Subcutaneous abdominal adipose tissue (tissue), 5 donors: Measurements from ENCODE around the gene TAS1R1.

Source experiments
- H3K27ac ChIP-seq: one replicate; pipeline ENCODE4 v1.7.0; 2013; ENCODE audit warnings: low read depth, mild to moderate bottlenecking, inconsistent platforms, low read length, moderate library complexity
- H3K27me3 ChIP-seq, 5 donors: one replicate each; pipeline ENCODE4 v1.7.0; 2013; ENCODE audit warnings: low read length in 5 of 5, inconsistent platforms in 1 of 5; ENCODE audit not compliant: control insufficient read depth in 5 of 5, insufficient read depth in 4 of 5
- H3K36me3 ChIP-seq, 5 donors: one replicate each; pipeline ENCODE4 v1.7.0; 2013; ENCODE audit warnings: low read length in 5 of 5; ENCODE audit not compliant: control insufficient read depth in 5 of 5, insufficient read depth in 5 of 5
- H3K4me1 ChIP-seq, 5 donors: one replicate each; pipeline ENCODE4 v1.7.0; 2013; ENCODE audit warnings: low read length in 5 of 5, mild to moderate bottlenecking in 3 of 5, moderate library complexity in 1 of 5; ENCODE audit not compliant: control insufficient read depth in 5 of 5, insufficient read depth in 5 of 5
- H3K4me3 ChIP-seq, 5 donors: one replicate each; pipeline ENCODE4 v1.7.0; 2013; ENCODE audit warnings: low read length in 5 of 5, low read depth in 1 of 5
- H3K9ac ChIP-seq, 5 donors: one replicate each; pipeline ENCODE4 v1.7.0; 2013; ENCODE audit warnings: low read length in 5 of 5, mild to moderate bottlenecking in 4 of 5, moderate library complexity in 3 of 5
- H3K9me3 ChIP-seq, 5 donors: one replicate each; pipeline ENCODE4 v1.7.0; 2013; ENCODE audit warnings: low read length in 5 of 5; ENCODE audit not compliant: control insufficient read depth in 5 of 5
- donor health status: healthy.
- donor health status: healthy.
- donor health status: healthy.
- donor health status: healthy.
- donor health status: healthy.

Gene TAS1R1

DNA sequence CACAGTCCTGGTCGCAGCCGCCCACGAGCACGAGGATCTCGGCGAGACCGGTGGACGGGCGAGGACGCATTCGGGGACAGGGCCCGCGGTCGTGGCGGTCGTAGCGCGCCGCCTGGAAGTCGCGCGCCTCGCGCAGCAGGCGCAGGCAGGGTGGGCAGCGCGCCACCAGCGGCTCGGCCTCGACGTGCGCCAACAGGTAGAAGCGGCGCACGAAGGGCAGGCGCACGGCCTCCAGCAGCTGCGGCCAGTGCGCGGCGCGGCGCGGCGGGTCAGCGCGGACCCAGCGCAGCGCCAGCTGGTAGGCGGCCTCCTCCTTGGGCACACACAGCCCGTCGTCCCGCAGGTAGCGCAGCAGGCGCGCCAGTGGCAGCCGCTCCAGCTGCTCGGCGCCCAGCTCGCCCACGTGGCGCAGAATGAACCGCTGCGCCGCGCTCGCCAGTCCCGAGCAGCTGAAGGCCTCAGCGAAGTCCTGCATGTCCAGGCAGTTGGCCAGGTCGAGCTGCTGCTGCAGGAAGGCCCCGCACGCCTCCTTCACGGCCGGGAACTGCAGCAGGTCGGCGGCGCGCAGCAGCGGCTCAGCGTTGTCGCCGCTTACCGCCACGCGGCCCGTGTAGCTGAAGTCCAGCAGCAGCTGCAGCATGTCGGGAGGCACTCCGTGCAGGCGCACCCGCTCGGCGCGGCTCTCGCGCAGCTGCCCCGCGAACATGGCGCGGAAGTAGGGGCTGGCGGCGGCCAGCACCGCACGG, 47.0 kb downstream of the TAS1R1 start:
- peak overlapping the region; percentile 100 for H3K27ac ChIP-seq
- H3K4me3 ChIP-seq, result peak overlapping the region; percentile 93 to 99 (median 96)
- H3K36me3 ChIP-seq, result peaks cover 0 to 23% (median 16%) of the 10 kb centered on the region in 5 donors
- H3K9me3 ChIP-seq, result no peaks in the 10 kb centered on the region
- peaks cover 19 to 75% (median 61%) of the 10 kb centered on the region in 5 donors for H3K4me1 ChIP-seq
- H3K9ac ChIP-seq, result peak overlapping the region; percentile 85 to 99 (median 97)
- no peaks in the 10 kb centered on the region for H3K27me3 ChIP-seq

DNA sequence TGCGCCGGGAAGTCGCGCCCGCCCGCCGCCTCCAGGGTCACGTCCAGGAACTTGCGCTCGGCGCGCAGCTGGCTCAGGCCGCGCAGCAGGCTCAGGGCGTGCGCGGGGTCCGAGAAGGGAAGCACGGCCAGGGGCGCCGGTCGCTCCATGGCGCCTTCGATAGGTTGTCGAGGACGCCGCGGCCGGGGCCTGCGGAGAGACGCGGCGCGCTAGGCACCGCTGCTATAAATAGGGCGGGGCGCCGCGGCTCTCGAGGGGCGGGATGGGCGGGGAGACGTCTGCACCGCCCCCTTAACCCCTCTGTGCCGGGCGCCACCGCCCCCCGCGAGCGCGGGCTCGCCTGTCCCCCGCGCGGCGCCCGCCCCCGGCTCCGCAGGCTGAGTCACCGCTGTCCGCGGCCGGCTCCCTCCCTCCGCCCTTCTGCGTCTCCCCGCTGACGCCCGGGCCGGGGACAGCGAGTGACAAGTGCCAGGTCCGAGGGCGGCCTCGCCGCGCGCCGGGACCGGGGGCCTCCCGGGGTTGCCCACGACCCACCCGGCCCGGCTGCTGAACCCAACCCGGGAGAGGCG, 47.6 kb downstream of the TAS1R1 start, which contains the start of gene KLHL21:
Gene KLHL21, minus strand, starts transcription at position 201 of the 569 bp plus-strand sequence. Its CDS starts 52 bp downstream, at position 149.
- Histone ChIP-seq H3K27me3 (no peaks in the 10 kb centered on the region), H3K4me3 (peak within 1 kb of the TSS; percentile 93 to 99 (median 96)), H3K27ac (peak within 1 kb of the TSS; percentile 100), H3K9me3 (no peaks in the 10 kb centered on the region), H3K4me1 (peaks cover 15 to 69% (median 55%) of the 10 kb centered on the region in 5 donors), H3K9ac (peak within 1 kb of the TSS; percentile 97 to 99 (median 98)), H3K36me3 (peaks cover 0 to 17% (median 9%) of the 10 kb centered on the region in 5 donors)

DNA sequence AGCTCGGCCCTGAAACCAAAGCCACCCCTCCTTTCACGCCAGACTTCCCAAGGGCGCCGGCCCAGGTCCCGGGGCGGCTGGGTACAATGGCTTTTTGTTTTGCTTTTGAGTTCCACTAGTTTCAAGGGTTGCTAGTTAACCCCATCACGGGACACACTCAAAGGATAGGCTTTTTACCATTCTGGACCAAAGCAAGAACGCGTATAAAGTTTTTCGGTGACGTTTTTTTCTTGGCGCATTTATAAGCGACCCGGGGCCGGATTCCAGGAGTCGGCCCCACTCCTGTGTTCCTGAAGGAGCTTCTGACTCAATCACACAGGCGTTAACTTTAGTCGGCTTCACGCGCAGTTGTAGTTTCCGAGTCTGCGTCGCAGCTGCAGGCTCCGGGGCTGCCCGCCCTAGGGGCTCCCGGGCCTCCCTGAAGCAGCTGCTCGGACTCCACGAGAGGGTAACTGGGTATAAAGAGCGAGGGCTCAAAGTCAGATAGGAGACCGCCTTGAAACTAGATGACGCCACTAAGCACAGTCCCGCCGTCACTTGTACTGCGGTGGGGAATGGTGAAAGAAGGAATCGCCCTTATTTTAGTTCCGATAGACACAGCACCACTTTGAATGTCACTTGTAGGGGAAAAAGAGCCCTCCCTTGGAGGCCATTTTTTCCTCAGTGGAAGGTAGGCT, 48.3 kb downstream of the TAS1R1 start:
- H3K27me3 ChIP-seq, result no peaks in the 10 kb centered on the region
- H3K36me3 ChIP-seq, result peaks cover 0 to 11% (median 6%) of the 10 kb centered on the region in 5 donors
- H3K27ac ChIP-seq, result peak overlapping the region; percentile 100
- H3K4me1 ChIP-seq, result peaks cover 13 to 62% (median 50%) of the 10 kb centered on the region in 5 donors
- no peaks in the 10 kb centered on the region for H3K9me3 ChIP-seq
- peak overlapping the region; percentile 65 to 99 (median 73) for H3K4me3 ChIP-seq
- peak overlapping the region; percentile 91 to 99 (median 96) for H3K9ac ChIP-seq

DNA sequence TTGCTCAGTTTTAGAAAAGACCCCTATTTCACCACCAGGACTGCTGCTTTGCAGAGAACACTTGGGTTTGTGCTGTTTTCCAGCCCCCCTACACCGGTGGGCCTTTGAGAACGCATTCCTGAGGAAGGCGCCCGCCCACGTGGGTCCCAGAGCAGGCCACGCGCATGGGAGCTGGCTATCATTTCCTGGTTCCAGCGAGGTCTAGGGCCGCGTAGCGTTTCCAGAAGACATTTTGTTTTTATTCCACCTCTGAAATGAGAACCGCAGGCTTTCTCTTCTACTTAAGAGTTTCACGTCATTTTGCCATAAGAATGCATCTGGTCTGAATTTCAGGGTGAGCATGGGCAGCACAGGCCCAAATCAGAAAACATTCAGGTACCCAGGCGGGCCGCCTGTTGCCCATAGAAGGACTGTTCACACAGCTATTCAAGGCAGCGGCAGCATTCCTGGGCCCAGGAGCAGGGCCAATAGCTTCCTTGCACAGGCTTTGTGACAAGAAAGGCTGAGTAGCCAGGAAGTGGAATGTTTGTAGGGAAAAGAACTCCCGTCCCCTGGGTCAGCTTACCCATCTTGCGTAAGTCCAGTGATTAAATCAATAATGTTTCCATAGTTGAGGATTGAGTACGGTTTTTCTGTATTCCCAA, 48.9 kb downstream of the TAS1R1 start:
- Histone ChIP-seq H3K9me3 (no peaks in the 10 kb centered on the region), H3K36me3 (peaks cover 0 to 5% (median 3%) of the 10 kb centered on the region in 5 donors), H3K9ac (peak overlapping the region; percentile 91 to 99 (median 96)), H3K4me3 (peak overlapping the region; percentile 65 to 99 (median 73)), H3K27ac (peak overlapping the region; percentile 100), H3K27me3 (no peaks in the 10 kb centered on the region), H3K4me1 (peaks cover 13 to 57% (median 46%) of the 10 kb centered on the region in 5 donors)

DNA sequence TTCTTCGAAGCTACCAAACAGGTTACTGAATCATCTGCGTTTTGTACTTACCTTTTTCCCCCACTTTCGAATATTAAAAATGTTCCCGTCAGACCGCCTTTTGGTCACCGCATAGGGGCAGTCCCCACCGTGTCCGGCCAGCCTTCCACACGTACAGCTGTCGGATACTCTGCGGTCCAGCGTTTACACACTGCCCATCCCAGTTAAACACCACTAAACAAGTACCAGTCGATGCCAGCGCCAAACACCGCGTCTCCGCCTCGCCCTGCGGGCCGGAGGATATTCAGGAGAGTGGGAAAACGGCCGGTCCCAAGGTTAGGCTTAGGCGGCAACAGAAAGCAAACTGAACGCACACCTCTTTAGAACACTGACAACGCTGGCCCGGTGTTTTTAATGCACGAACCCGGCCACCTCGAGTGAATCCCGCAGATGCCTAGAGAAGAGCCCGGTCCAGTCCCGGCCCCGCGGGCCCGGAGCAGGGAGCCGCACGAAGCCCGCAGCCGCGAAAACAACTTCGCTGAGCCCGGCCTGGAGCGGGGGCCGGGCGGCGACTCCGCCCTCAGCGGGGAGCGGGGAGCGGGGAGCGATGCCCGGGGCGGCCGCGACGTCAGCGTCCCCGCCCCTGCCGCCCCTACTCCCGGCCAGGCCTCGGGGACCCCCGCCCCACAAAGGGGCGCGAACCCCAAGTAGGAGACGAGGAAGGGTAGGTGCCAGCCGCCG, 57.7 kb downstream of the TAS1R1 start:
- Histone ChIP-seq H3K4me1 (peaks cover 2 to 42% (median 31%) of the 10 kb centered on the region in 5 donors), H3K4me3 (peak overlapping the region; percentile 70 to 94 (median 83)), H3K9me3 (no peaks in the 10 kb centered on the region), H3K27me3 (no peaks in the 10 kb centered on the region), H3K9ac (peak overlapping the region; percentile 52 to 94 (median 87)), H3K36me3 (peaks cover 0 to 7% (median 0%) of the 10 kb centered on the region in 5 donors), H3K27ac (peak overlapping the region; percentile 90)

DNA sequence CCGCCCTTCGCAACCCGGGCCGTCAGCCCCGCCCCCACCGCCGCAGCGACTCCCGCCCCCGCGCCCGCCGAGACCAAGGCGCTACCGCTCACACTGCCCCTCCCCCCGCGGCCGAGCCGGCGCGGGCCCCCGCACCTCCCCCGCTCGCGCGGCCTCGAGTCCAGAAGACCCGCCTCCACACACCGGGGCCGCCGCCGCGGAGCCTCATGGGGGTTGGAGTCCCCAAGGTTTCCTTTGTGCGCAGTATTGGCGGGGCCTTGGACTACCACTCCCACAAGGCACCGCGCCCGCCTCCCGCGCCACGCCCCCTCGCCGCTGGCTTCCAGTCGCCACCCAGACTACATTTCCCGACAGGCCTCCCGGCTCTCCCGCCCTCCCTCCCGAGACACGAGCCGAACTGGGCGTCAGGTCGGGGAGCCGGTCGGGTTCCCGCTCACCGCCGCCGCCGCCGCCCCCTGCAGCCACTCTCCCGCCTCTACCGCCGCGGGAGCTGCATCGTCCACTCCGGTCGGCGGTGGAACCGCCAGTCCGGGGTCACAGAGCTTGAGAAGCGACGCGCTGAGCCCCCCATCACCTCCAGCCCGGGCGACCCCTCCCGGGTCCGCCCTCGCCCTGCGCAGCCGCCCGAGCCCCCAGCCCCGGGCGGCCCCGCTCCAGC, 58.4 kb downstream of the TAS1R1 start, which contains the start of gene PHF13:
Gene PHF13, plus strand, starts transcription at position 371 of the 658 bp plus-strand sequence. CDS start 336 bp downstream, outside the sequence.
- H3K4me1 ChIP-seq, result peaks cover 3 to 49% (median 31%) of the 10 kb centered on the region in 5 donors
- H3K27me3 ChIP-seq, result no peaks in the 10 kb centered on the region
- H3K9ac ChIP-seq, result peak within 1 kb of the TSS; percentile 52 to 96 (median 93)
- peaks cover 0 to 8% (median 0%) of the 10 kb centered on the region in 5 donors for H3K36me3 ChIP-seq
- H3K27ac ChIP-seq, result peak within 1 kb of the TSS; percentile 90
- H3K9me3 ChIP-seq, result no peaks in the 10 kb centered on the region
- H3K4me3 ChIP-seq, result peak within 1 kb of the TSS; percentile 70 to 94 (median 83)

DNA sequence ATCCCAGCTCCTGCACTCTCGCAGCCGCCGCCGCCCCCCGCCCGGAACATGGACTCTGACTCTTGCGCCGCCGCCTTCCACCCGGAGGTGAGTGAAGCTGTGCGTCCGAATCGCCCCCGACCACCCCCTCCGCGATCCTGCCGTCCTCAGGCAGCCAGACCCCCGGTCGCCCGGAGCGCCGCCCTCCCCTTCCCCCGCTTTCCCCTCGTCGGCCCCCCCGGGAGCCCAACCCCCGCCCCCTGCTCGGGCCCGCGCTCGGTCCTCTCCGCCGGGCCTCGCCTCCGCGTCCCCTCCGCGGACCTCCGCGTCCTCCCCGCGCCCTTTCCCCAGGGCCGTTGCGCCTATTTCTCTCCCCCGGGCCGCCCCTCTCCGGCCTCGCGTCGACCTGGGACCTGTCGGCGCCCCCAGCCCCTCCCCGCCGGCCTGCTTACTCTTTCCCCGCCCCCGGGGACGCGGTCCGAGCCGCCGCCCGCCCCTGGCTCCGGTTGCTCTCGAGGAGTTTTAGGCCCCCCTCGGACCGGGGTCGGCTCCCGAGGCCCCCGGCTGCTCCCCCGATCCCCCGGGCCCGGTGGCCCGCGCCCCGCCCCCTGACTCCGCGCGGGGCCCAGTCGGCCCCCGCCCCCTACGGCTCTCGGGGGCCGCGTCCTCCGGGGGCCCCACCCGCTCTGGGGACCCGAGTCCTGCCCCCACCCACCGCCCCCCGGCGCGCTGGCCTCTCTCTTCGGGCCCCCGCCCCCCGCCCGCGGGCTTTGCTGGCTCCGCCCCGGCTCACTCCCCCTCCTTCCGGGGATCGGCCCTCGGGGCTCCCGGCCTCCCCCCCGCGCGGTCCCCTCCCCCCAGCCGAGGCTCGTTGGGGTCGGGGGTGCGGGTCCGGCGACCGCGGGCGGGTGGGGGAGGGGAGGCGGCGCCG, 59.2 kb downstream of the TAS1R1 start:
- Histone ChIP-seq H3K36me3 (peaks cover 0 to 12% (median 2%) of the 10 kb centered on the region in 5 donors), H3K9ac (peak overlapping the region in 4 of 5 donors; percentile 68 to 96 (median 74)), H3K27me3 (no peaks in the 10 kb centered on the region), H3K4me1 (peaks cover 3 to 49% (median 31%) of the 10 kb centered on the region in 5 donors), H3K9me3 (no peaks in the 10 kb centered on the region), H3K27ac (peak overlapping the region; percentile 81), H3K4me3 (peak overlapping the region in 4 of 5 donors; percentile 67 to 78 (median 73))
